ENCODE data around the gene TRIM75. TPM values are rescaled to one million over a fixed set of nuclear protein-coding genes. Genes with fewer than 3 reads are reported as not detected.

TRIM75 gene
- total RNA-seq: not detected
- not detected for polyA plus RNA-seq (ENCODE audit: insufficient read length in 6 of 6)
- long read RNA-seq, donor 1: 0 reads
- long read RNA-seq, donor 2: 0 reads
- long read RNA-seq, donor 3: 0 reads
- long read RNA-seq, donor 4: 0 reads
- long read RNA-seq, donor 5: 0 reads
- long read RNA-seq, donor 6: 0 reads
- long read RNA-seq, donor 7: 0 reads
- long read RNA-seq, donor 8: 0 reads
- long read RNA-seq, donor 9: 0 reads
- long read RNA-seq, donor 10: 0 reads
- long read RNA-seq, donor 11: 0 reads
- long read RNA-seq, donor 12: 0 reads

DNA sequence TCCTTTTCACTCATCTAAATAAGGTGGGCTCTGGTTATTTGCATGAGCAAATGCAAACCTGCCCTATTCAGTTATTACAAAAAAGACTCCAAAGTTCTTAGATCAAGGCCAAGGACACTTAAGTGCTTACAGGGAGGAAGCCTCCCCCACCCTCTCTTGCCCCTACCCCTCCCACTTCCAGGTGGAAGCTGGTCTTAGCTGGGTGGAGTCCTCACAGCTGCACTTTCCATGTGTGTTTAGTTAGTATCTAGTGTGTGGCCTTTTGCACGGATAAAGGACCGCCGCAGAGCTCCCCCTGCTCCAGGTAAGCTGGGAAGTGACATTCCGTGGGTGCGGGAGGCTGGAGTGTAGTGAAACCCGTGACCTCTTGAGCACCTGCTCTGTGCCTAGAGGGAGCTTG is at the start of gene TRIM75:
TSS of gene TRIM75 (plus strand) at position 222 of the 400 bp plus-strand sequence. CDS start 5,282 bp downstream, outside the sequence.
- Histone ChIP-seq H3K4me1 (no peaks in the 10 kb centered on the region), H3K27ac (no peak within 1 kb of the TSS), H3K4me3 (no peak within 1 kb of the TSS), H3K9me3 (no peaks in the 10 kb centered on the region), H3K27me3 (no peaks in the 10 kb centered on the region), H3K36me3 (no peaks in the 10 kb centered on the region)
- peak; percentile 80 for ATAC-seq
- TF ChIP-seq, protein P1, sequence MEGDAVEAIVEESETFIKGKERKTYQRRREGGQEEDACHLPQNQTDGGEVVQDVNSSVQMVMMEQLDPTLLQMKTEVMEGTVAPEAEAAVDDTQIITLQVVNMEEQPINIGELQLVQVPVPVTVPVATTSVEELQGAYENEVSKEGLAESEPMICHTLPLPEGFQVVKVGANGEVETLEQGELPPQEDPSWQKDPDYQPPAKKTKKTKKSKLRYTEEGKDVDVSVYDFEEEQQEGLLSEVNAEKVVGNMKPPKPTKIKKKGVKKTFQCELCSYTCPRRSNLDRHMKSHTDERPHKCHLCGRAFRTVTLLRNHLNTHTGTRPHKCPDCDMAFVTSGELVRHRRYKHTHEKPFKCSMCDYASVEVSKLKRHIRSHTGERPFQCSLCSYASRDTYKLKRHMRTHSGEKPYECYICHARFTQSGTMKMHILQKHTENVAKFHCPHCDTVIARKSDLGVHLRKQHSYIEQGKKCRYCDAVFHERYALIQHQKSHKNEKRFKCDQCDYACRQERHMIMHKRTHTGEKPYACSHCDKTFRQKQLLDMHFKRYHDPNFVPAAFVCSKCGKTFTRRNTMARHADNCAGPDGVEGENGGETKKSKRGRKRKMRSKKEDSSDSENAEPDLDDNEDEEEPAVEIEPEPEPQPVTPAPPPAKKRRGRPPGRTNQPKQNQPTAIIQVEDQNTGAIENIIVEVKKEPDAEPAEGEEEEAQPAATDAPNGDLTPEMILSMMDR (IDR thresholded peaks at IDR 0.05): no peak
- intact Hi-C loops (cut with DNase I): no loop called here
- no peak for DNase-seq

DNA sequence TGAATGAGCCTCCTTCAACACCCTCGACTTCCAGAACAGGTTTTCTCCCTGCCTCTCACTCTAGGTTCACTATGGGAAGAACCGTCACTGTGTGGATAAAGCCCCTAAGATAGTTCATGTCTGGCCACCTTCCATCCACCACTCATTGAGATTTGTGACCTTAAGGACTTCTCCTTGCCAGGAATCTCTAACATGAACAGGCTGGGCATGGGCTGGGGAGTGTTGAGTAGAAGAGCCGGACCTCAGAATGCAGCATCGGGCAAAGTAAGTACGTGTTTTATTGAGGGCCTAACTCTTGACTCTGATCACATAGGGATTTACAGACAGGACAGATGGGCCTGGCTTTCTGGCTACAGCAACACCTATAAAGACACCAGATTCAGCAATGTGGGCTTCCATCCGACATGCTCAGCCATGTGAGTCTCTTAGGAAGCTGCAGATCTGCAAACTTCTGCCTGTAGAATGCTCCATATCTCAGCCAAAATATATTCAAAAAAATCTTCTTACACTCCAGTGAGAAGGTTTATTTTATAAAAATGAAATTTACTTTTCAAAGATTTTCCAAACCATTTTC is 48.2 kb upstream of the TRIM75 start:
- TF ChIP-seq, protein P1 (IDR thresholded peaks at IDR 0.05): no peak
- Histone ChIP-seq H3K27ac (no peak overlapping the region), H3K27me3 (no peaks in the 10 kb centered on the region), H3K36me3 (no peaks in the 10 kb centered on the region), H3K9me3 (no peaks in the 10 kb centered on the region), H3K4me3 (no peak overlapping the region), H3K4me1 (no peaks in the 10 kb centered on the region)
- ATAC-seq: no peak
- DNase-seq: no peak
- intact Hi-C loops (cut with DNase I): no loop called here

DNA sequence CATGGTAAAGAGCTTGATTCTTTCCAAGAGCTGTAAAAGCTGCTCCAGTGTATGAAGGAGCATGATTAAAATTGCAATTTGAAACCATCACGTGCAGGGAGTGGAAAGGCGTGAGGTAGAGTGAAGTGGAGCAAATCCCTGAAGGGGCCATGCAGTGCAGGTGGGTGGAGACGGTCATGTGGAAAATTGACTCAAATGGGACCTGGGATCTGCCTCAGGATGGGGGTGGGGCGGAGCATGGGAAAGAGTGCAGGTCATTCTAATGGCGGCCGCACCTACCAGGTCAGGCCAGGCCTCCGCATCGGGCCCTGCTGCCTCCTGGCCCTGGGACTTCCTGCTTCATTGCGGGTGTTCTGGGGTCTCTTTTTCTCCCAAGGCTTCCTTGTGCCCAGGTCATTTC is 47.2 kb upstream of the TRIM75 start:
- H3K27ac ChIP-seq: no peak overlapping the region
- no peaks in the 10 kb centered on the region for H3K4me1 ChIP-seq
- TF ChIP-seq, protein P1 (IDR thresholded peaks at IDR 0.05): no peak
- no peaks in the 10 kb centered on the region for H3K36me3 ChIP-seq
- no peak overlapping the region for H3K4me3 ChIP-seq
- H3K27me3 ChIP-seq: no peaks in the 10 kb centered on the region
- no peaks in the 10 kb centered on the region for H3K9me3 ChIP-seq
- no peak for ATAC-seq
- DNase-seq: no peak
- intact Hi-C loops (cut with DNase I): no loop called here

DNA sequence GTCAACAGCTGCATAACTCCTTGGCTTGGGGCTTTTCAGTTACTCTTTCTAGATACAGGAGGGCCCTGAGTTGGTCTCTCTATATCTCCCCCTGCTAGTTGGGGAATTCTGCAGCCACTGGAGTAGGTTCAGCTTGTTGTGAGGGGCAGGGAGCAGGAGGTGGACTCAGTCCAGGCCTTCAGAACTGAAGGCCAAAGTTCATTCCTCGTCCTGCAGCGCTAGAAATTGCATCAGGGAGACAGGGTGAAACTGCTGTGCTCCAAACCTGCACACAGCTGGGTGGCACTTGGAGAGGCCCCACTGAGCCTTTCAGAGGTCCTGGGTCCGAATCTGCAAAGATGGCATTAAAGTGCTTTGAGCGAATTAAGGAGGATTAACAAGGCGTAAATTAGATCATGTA is 46.8 kb upstream of the TRIM75 start:
- TF ChIP-seq, protein P1 (IDR thresholded peaks at IDR 0.05): no peak
- intact Hi-C loops (cut with DNase I): no loop called here
- DNase-seq: no peak

DNA sequence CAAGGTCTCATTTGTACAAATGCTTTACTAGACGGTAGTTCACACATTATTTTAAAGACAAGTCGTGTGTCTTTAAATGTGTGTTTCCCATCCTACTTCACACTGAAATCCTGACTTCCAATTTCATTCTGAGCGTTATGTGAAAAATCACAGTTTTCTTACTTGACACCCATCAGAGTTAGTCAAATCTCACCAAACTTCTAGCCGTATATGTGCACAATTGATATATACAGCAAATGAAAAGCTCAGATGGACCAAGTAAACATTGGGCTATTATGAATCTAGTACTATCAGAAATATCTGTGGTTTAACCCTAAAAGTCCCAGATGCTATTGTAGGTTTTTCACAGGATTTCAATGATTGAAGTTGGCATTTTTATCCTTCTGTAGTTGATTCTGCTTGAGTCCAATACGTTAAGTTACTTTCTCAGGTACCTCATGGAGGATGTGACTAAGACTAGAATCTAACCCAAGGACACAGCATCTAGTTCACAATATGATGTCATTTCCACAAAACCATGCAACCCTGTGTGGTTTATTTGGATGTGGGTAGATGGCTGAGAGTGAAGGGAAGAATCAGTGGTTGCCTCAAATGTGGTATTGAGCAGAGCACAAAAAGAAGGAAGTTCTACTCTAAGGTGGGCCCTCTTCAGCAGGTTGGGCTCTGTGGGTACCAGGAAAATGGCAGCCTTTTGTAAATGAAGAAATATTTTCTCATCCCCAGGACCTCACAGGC is 44.0 kb upstream of the TRIM75 start:
- ATAC-seq: no peak
- Histone ChIP-seq H3K27ac (no peak overlapping the region), H3K36me3 (no peaks in the 10 kb centered on the region), H3K27me3 (no peaks in the 10 kb centered on the region), H3K4me3 (no peak overlapping the region), H3K9me3 (no peaks in the 10 kb centered on the region), H3K4me1 (no peaks in the 10 kb centered on the region)
- TF ChIP-seq, protein P1 (IDR thresholded peaks at IDR 0.05): no peak
- DNase-seq: no peak
- intact Hi-C loops (cut with DNase I): no loop called here

More for the DNA sequence above, 46.8 kb upstream of the TRIM75 start:
- no peak for ATAC-seq
- Histone ChIP-seq H3K27ac (no peak overlapping the region), H3K27me3 (no peaks in the 10 kb centered on the region), H3K36me3 (no peaks in the 10 kb centered on the region), H3K4me1 (no peaks in the 10 kb centered on the region), H3K9me3 (no peaks in the 10 kb centered on the region), H3K4me3 (no peak overlapping the region)
